ENCODE results near the gene FBN1. TPM values are rescaled to one million over a fixed set of nuclear protein-coding genes. Genes with fewer than 3 reads are reported as not detected.

FBN1 gene
- total and polyA plus RNA-seq, 2 experiments from 2014 or later = 1.9 to 3.8 TPM

- H3K27me3 Mint-ChIP-seq (ENCODE audit: insufficient read depth, low read depth, poor library complexity) = peaks cover 2% of the 10 kb centered on the region
- no peak overlapping the region for H2AFZ ChIP-seq
- H3K36me3 ChIP-seq (ENCODE audit: insufficient read depth) = no peaks in the 10 kb centered on the region
- no peaks in the 10 kb centered on the region for H3K4me1 ChIP-seq (ENCODE audit: insufficient read depth)
- H4K20me1 ChIP-seq (replicated peaks; ENCODE audit: insufficient read depth) = no peaks in the 10 kb centered on the region
- no peaks in the 10 kb centered on the region for H3K27me3 ChIP-seq (ENCODE audit: insufficient read depth)
- TF ChIP-seq CTCF (conservative IDR thresholded peaks at IDR 0.05; ENCODE audit: low read depth in 2 of 2) (no peak), JUNB (IDR thresholded peaks at IDR 0.05; ENCODE audit: unreplicated experiment) (no peak), NANOG (IDR thresholded peaks at IDR 0.05; ENCODE audit: borderline replicate concordance) (no peak), CREB1 (CRISPR knock-in tag; IDR thresholded peaks at IDR 0.05; ENCODE audit: low read depth) (no peak), ZNF331 (CRISPR knock-in tag; IDR thresholded peaks at IDR 0.05; ENCODE audit: low read depth) (no peak), ETS1 (IDR thresholded peaks at IDR 0.05) (no peak), EZH2phosphoT487 (IDR thresholded peaks at IDR 0.05; ENCODE audit: unreplicated experiment) (no peak)
- no peaks in the 10 kb centered on the region for H3K36me3 Mint-ChIP-seq (ENCODE audit: low read depth)
- H3K9me3 Mint-ChIP-seq = no peaks in the 10 kb centered on the region
- no peak overlapping the region for H3K27ac Mint-ChIP-seq
- H3K79me2 ChIP-seq (replicated peaks; ENCODE audit: insufficient read depth) = no peaks in the 10 kb centered on the region
- ATAC-seq (no peak), DNase-seq (ENCODE audit: low spot score) (no peak)
- H3K4me3 Mint-ChIP-seq = no peak overlapping the region
- no peak overlapping the region for H3K4me3 ChIP-seq
- 0 out of 2 replicates have a peak, but pooled peaks cover 3% of the 10 kb centered on the region for H3K9me2 ChIP-seq (ENCODE audit: insufficient read depth)
- no peak overlapping the region for H3K27ac ChIP-seq (ENCODE audit: low read depth)
- H3K4me2 ChIP-seq = no peak overlapping the region
- no peaks in the 10 kb centered on the region for H3F3A ChIP-seq (replicated peaks; ENCODE audit: low read depth)
- H3K4me1 Mint-ChIP-seq = peaks cover 5% of the 10 kb centered on the region
Measured at GRCh38 chr15:48363474-48363873, 282.0 kb downstream of the FBN1 start.

- Histone ChIP-seq H3K36me3 (ENCODE audit: insufficient read depth) (no peaks in the 10 kb centered on the region), H4K20me1 (replicated peaks; ENCODE audit: insufficient read depth) (no peaks in the 10 kb centered on the region), H3K27me3 (ENCODE audit: insufficient read depth) (no peaks in the 10 kb centered on the region), H3K27ac (ENCODE audit: low read depth) (no peak overlapping the region), H2AFZ (no peak overlapping the region), H3K4me1 (ENCODE audit: insufficient read depth) (no peaks in the 10 kb centered on the region), H3K4me3 (no peak overlapping the region), H3F3A (replicated peaks; ENCODE audit: low read depth) (no peaks in the 10 kb centered on the region), H3K79me2 (replicated peaks; ENCODE audit: insufficient read depth) (no peaks in the 10 kb centered on the region), H3K9me2 (ENCODE audit: insufficient read depth) (no peaks in the 10 kb centered on the region), H3K4me2 (no peak overlapping the region)
- Mint-ChIP-seq H3K27ac (peak overlapping the region; percentile 19; the same call in 1 of the 2 replicates), H3K9me3 (no peaks in the 10 kb centered on the region), H3K36me3 (ENCODE audit: low read depth) (no peaks in the 10 kb centered on the region), H3K4me1 (peaks cover 8% of the 10 kb centered on the region), H3K4me3 (no peak overlapping the region), H3K27me3 (ENCODE audit: insufficient read depth, low read depth, poor library complexity) (peaks cover 2% of the 10 kb centered on the region)
- DNase-seq (ENCODE audit: low spot score) = no peak
- TF ChIP-seq JUNB (IDR thresholded peaks at IDR 0.05; ENCODE audit: unreplicated experiment) = no peak
- TF ChIP-seq EZH2phosphoT487 (IDR thresholded peaks at IDR 0.05; ENCODE audit: unreplicated experiment) = no peak
- TF ChIP-seq CTCF (conservative IDR thresholded peaks at IDR 0.05; ENCODE audit: low read depth in 2 of 2) = no peak
- TF ChIP-seq EZH2 (IDR thresholded peaks at IDR 0.05; ENCODE audit: low read depth, unreplicated experiment) = no peak
- no peak for TF ChIP-seq ZNF331 (CRISPR knock-in tag; IDR thresholded peaks at IDR 0.05; ENCODE audit: low read depth)
- no peak for TF ChIP-seq CREB1 (CRISPR knock-in tag; IDR thresholded peaks at IDR 0.05; ENCODE audit: low read depth)
- no peak for TF ChIP-seq POLR2AphosphoS5 (IDR thresholded peaks at IDR 0.05; ENCODE audit: low read depth)
- no peak for TF ChIP-seq STAT1 (IDR thresholded peaks at IDR 0.05; ENCODE audit: unreplicated experiment)
- TF ChIP-seq NANOG (IDR thresholded peaks at IDR 0.05; ENCODE audit: borderline replicate concordance) = no peak
- no peak for TF ChIP-seq REST (IDR thresholded peaks at IDR 0.05; ENCODE audit: unreplicated experiment)
- ATAC-seq = no peak
Measured at GRCh38 chr15:48361685-48362084, 283.8 kb downstream of the FBN1 start.
